GM19467 (cell line): Measurements from ENCODE around the gene TBCD.
A peak's percentile ranks its signal among the peaks of the same experiment; 100 is the strongest.

Source experiments
- ATAC-seq: cut with Tn5 transposase; IDR thresholded peaks from one replicate; pipeline ENCODE4 v1.9.1; 2021; ENCODE audit warnings: mild to moderate bottlenecking, moderate library complexity; ENCODE audit not compliant: unreplicated experiment

The TBCD gene

DNA sequence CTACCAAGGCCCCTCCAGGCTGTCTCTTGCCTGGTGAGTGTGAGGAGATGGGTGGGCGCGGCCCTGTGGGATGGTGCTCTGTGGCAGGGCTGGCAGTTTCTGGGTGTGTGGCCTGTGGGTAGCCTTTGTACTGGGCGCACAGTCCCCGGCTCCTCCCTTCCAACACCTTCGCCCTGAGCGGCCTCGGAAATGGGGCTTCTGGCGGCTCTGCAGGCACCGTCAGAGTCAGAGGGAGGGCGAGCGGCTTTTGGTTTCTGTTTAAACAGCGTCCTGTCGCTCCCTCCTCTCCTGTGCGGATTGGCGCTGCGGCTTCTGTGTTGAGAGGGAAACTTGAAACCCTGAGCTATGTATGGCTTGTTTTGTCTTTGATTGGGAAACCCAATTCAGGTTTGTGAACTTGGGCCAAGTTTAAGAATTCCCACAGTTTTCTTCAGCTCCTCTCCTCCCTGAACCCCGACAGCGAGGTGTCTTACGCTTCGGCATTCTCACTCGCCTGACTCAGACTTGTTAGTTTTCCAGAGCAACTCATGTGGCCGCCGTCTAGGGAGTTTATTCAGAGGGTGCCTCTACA lies 96.2 kb downstream of the TBCD start:
- ATAC-seq: no peak

DNA sequence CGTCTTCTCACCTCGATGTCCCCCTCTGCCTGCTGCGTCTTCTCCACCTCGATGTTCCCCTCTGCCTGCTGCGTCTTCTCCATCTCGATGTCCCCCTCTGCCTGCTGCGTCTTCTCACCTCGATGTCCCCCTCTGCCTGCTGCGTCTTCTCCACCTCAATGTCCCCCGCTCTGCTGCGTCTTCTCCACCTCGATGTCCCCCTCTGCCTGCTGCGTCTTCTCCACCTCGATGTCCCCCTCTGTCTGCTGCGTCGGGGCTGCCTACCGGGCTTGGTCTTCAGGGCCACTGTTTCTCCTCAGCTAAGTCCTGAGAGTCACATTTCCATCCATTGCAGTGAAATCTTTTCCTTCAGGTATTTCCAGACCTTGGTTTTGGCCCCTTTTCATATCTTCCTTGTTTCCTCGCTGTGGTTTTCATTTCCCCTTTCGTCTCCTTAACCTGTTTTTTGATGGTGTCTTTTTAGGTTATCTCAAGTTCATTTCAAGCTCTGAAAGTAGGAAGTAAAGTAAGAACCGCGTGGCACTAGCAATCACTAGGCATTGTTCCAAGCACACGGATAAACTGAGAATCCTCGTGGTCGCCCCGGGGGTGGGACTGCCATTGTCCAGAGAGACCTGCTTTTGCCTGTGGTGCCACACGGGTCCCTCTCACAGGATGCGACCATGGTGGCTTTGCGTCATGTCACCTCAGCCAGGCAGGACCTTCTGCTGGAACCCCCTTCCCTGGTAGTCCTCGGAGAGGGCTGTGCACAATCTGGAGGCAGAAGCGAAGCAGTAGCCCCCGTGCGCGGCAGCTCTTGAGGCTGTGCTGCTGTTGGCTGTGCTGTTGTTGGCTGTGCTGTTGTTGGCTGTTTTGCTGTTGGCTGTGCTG lies 97.4 kb downstream of the TBCD start:
- no peak for ATAC-seq

DNA sequence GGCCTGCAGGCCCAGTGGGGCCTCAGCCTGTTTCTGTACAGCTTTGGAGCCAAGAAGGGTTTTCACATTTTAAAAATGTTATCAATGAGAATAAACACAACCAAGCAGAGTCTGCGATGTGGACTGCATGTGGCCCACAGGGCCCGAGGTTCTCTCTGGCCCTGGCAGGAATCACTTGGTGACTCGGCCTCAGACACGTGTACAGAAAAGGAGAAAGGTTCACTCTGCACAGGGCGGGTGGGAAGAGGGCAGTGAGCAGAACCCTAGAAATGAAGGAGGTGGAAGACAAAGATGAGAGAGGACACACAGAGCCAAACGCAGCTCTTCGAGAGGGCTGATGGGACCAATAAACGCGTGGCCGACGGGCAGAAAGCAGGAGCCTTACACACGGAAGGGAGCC lies 99.5 kb downstream of the TBCD start:
- ATAC-seq: no peak

DNA sequence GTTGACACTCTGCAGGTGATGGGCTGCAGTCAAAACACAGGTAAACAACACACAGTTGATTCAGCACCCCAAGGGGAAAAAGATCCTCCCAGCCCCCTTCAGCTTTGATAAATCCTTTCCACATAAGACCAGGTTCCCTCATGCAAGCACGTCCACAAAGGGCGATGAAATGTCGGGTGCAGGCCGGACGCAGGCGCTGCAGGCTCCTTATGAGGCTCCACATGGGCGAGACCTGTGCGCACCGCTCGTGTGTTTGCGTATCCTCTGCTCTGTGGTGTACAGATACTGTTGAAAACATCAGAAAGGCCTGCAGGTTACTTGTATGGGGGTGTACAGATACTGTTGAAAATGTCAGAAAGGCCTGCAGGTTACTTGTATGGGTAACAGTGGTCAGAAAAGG lies 102.4 kb downstream of the TBCD start:
- ATAC-seq: no peak

DNA sequence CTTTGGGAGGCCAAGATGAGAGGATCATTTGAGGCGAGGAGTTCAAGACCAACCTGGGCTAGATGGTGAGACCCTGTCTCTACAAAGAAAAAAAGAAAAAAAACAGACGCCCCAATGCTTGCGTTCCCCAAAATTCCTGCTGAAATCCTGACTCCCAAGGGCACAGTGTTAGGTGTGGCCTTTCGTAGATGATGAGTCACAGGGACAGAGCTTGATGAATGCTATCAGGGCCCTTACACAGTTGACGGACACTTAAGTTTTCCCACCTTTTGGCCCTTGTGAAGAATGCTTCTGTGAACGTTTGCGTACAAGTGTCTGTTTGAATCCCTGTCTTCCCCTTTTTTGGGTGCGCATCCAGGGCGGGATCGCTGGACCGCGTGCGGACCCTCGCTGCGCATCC lies 104.5 kb downstream of the TBCD start:
- ATAC-seq: no peak

DNA sequence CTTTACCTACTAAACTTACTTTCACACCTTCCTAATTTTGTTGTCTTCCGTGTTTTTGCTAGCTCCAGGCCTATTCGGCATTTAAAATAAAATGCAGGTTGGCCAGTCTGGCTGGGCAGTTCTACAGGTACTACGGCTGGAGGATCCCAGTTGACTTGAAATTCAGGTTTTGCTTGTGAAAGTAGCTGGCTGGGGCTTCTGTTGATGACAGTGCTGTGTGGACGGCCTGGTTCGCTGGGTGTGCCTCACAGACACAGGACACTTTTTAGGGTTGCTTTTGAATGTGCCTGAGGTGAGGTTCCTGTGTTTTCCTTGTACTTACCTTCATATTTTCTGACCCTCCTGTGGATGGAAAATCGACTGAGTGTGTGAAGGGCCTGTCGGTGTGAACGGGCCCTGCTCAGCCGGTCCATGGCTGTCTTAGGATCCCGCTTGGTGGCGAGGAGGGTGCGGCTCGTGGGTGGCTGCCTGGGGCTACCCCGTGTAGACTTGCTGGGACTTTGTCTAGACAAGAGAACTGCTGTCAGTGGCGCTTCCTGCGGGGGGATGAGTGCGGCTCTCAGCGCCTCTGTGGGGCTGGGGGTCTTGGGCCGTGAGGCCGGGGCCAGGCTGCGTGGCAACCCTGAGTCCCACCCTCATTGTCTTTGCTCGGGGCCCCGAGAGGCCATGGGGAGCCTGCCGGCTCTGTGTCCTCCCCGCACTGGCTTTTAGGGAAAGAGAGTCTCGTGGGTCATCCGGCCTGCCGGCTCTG lies 106.7 kb downstream of the TBCD start:
- ATAC-seq: no peak

DNA sequence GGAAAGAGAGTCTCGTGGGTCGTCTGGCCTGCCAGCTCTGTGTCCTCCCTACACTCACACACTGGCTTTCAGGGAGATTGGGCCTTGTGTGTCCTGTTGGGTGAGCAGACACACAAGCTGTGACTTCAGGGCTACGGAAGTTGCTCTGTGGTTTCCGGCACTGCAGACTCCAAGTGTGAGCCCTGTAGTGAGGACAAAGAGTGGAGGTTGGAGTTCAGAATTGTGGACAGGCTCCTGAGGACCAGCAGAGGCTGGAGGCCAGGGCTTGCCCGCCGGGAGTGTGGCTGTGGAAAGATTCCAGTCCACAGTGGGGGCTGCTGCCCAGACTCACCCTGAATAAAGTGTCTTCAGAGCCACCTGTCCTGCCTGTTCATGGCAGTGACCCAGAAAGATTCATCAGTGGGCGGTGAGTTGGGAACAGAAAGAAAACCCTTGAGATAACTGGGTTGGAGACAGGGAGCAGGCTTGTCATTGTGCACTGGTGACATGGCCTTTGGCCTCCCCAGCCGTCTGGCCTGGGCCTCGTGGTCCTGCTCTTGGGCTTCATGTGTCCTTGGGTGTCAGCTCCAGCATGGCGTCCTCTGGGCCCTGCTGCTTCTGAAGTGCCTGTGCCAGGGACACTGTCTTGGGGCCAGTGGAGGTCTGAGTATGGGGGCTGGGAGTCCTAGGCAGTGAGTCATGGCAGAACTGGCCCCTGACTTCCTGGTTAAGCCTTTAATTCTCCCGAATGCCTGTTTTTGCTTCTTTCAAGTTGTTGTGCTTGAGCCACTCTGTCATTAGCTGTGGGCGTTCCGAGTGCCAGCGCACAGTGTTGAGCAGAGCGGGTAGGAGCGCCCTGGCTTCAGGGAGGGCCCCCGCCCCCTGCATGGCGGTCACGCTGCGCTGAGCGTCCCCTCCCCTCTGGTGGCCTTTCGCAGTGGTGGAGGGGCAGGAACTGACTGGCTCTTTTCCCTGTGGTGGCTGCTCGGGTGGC lies 107.9 kb downstream of the TBCD start:
- no peak for ATAC-seq

DNA sequence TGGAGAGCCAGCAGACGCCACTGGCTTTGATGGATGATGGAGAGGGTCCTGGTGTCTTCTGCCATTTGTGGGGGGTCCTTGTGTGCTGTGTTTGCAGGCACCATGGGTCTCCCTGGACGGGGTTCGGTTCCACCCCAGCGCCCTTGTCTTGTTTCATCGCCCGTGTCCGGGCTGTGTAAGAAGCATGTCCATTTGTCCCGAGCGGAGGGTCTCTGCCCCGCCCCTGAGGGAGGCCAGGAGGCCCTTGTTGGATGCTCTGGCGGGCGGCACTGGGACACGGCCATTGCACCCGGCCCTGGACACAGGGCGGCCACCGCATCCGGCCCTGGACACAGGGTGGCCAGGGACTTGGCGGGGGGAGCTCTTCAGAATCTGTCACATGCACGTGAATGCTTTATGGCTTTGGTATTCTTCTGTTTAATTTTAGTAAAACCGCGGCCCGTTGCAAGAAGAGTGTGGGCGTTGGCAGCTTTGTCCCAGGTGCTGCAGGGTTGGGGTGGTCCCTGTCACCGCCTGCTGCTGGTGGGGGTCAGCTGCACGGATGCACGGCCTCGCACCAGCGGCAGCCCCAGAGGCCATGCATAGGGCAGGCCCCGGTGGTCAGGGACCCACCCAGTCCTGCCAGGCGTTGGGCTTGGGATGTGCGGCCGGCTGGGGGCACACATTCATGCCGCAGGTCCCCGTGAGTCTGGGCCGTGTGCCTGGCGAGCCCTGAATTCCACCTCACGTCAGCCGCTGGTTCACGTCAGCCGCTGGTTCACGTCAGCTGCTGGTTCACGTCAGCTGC lies 108.9 kb downstream of the TBCD start:
- ATAC-seq: no peak

DNA sequence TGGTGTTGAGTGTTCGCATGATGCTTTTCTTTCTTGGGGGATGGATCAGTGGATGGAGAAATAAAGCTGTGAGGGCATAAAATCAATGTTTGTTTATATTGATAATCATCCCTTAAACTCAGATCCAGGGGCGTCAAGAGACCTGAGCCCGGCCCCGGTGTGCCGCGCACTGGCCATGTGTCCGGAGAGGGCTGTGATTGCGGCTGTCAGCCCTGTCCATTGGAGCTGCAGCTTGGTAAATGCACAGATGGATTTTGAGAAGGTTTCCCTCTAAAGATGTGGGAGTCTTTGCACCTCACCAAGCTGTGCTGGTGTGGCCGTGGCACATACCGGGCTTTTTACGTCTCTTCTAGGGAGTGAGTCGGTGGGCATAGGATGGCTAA lies 109.5 kb downstream of the TBCD start:
- ATAC-seq: no peak

DNA sequence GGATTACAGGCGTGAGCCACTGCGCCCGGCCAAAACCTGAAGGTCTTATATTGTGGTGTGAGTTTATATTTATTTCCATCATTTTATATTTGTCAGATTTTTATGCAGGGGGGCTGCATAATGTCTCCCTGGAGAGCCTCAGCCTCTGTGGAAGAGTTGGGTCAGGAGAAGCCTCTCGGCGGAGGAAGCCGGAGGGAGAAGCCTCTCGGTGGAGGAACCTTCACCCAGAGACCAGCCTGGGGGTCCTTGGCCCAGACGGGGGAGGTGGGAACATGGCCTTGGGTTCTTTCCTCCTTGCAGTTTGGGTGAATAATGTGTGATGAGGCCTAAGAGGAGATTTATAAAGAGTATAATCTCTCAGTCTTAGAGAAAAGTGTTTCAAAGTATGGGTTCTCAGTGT lies 110.3 kb downstream of the TBCD start:
- ATAC-seq: no peak

DNA sequence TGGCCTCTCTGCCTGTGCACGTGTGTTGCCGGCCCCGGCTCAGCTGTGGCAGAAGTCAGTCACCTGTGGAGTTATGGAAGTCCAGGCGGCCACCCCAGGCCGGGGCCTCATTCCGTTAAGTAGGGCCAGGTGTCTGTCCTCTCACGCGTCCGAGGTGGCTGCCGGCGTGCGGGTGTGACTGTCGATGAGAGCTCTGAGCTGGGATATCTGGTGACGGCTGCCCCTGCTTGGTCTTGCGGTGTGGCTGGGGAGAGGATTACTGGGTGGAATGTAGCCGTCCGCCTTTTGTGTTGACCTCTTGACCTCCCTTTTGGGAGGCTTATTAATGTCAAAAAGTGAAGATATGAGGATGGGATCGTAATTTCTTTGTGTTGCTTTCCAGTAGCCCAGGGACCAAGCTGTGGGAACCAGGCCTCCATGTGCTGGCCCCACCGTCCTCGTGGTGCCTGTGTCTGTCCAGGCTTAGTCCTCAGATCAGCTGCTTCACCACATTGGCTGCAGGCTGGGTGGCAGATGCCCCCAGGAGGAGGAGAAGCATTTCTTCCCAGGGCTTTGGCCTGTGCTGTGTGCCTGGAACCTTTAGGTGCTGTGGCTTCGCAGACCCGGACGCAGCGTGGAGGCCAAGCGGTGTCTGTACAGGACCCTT lies 111.0 kb downstream of the TBCD start:
- ATAC-seq: no peak

DNA sequence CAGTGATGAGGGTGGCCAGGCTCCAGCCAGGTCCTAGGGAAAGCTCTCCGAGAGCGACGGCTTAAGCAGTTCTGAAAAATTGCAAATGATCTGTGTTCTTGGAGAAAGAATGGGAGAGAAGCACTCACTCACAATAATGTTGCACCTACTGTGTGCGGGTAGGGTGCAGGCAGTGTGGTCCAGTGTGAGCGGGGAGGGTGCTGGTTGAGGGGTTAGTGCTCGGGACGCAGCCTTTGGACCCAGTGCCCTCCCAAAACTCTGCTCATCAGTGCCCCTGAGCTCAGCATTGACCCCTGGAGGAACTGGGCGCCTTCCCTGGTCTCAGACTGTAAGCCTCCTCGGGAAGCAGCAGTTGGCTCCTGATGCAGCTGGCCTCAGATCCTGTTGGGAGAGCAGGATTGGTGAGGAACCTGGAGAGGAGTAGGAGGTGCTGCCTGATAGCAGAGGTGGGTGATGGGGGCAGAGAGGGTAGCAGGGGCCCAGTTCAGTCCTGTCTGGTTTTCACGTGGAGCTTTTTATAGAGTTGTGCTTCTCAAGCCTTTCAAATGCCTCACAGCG lies 111.6 kb downstream of the TBCD start:
- no peak for ATAC-seq

DNA sequence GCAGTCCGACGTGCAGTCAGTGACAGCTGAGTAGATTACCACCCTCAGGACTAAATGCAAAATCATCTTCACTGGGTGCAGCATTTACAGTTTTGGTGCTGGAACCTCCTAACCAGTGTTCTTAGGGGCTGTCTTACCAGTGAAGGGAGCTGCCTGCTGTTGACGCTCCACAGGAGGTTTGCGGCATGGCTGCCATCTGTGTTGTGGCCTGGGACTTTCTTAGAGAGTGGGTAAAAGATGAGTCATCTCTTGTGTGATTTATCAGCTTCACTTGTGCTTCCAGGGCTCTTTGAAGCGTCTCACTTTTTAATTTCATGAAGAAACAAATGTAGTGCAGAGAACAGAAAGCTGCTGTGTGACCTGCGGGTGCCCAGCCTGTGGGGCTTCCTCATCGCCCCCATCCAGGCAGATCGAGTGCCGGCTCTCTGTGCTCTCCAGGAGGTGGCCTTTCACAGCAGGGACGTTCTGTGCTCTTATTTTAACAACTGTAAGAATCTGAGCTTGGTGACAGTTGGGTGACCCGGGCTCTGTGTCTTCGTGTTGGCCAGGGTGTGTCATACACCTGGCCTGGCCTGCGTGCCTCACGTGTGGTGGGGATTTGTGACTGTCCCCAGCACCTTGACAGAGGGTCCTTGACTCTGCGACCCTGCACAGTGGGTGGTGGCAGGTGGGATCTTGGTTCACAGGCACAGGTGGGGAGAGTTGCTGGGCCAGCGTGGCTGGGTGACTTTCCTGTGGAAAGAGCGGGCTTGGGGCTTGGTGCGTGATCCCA lies 112.3 kb downstream of the TBCD start:
- ATAC-seq: peak; percentile 72

DNA sequence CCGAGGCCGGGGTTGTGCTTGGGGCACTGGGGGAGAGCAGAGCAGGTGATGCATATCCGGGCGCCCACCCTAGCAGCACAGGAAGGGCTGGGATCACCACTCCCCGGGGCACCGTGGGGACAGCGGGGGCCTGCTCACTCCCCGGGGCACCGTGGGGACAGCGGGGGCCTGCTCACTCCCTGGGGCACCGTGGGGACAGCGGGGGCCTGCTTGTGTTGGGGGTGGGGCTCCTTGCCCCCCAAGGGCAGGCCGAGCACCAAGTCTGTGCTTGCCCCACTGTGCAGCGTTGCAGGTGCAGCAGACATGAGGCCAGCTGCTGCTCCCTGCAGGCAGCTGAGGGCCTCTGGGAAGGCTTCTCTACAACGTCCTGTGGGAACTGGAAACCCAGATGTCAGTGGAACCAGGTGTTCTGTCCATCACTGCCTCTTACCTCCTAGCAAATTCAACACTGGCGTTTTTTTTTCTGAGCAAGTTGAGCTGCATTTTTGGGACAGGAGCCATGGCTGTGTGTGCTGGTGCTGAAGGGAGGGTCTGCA lies 112.9 kb downstream of the TBCD start:
- no peak for ATAC-seq

DNA sequence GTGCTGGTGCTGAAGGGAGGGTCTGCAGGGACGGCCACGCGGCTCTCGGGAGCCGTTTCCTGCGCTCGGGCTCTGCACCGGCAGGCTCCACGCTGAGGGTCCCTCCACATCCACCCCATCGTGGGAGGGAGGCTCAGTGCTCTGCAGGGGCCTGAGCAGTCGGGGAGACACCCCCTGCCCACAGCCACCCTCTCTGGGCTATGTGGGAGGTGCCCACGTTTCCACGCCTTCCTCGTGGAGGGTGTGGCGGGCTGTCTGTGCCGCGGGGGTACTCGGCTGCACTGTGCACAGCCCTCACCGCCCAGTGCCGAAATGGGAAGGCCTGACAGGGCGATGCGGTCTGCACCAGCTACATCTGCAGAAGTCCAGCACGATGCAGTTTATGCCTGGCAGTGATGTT lies 113.4 kb downstream of the TBCD start:
- ATAC-seq: no peak

DNA sequence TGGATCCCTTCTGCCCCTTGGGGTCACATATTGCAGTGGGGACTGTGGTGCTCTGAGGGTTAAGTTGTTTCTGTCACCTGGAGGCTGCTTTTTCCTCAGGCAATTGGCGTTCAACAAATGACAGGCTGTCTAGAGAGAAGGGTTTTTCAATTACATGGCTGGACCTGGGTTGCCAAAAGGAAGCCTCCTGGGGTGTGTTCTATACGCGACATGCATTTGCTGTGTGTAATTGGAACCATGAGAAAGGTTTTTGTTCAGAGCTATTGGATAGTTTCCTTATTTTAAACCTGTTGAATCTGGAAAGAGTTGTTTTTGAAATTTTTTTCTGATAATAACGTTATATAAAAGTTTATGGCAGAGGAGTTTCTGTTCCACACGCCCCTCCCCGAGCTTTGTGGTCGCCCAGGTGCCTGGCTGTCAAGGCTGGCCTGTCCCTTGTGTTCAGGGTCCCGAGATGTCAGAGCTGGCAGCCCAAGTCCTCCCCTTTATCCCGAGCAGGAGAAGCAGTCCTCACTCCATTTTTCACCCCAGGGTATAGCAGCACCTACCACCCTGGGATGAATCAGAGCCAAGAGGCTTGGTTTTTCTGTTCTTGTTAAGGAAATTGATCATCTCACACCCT lies 114.0 kb downstream of the TBCD start:
- no peak for ATAC-seq

DNA sequence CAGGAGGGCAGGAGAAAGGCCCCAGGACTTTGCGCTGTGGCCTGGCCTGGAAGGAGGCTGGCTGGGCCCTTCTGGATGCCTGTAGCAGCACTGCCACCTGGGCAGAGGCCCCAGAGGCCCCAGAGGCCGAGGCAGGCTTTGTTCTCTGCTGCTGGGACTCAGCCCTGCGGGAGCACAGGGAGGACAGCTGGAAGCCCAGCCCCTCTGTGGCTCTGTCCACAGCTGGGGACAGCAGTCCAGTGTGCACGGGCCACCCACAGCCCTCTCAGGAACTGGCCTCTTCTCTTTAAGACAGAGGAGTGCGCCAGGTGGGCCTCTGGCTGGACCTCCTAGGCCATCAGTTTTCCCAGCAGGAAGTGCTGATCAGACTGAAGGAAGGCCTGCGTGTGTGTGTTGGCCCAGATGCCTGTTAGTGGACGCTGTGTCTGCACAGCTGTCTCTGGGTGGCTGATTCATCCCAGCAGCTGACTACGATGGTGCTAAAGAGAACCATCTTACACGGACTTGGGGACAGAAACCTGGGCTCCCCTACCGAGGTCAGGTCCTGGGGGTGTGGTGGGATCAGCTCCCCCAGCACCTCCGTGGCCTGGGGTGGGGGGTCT lies 114.8 kb downstream of the TBCD start:
- ATAC-seq: no peak
